BJ (cell line): ENCODE data around the gene EPHB2. TPM values are rescaled to one million over a fixed set of nuclear protein-coding genes. Genes with fewer than 3 reads are reported as not detected.
"Not testable (repeated sequence)": the region's sequence is repeated elsewhere in the genome, so short reads cannot be mapped to it uniquely, and the experiment has no call there.

Source experiments
- CTCF ChIA-PET: fragments of 350-600 bp; formaldehyde crosslinking; extraction: SDS; loops from one replicate; lab custom pipeline; 2021; ENCODE audit warnings: antibody characterized with exemption, inconsistent platforms; lab: Yijun Ruan, JAX
- POLR2A ChIA-PET: fragments of 300-600 bp; sonication (Branson Sonifier 250); formaldehyde crosslinking; extraction: SDS; loops from one replicate; lab custom pipeline; 2021; ENCODE audit warnings: antibody characterized with exemption; lab: Charles Lee
- DNase-seq: peaks from one replicate; pipeline ENCODE4 v3.0.0-alpha.2; 2011; ENCODE audit warnings: low read depth
- H3K27me3 ChIP-seq: 2 replicates; pipeline ENCODE4 v1.6.0; 2011; ENCODE audit warnings: low read length; ENCODE audit not compliant: control insufficient read depth, insufficient read depth
- H3K36me3 ChIP-seq: 2 replicates; pipeline ENCODE4 v1.5.1; 2011; ENCODE audit warnings: low read length; ENCODE audit not compliant: control insufficient read depth, insufficient read depth
- H3K4me3 ChIP-seq: 2 replicates; pipeline ENCODE4 v1.5.1; 2011; ENCODE audit warnings: low read depth, mild to moderate bottlenecking, control low read depth, low read length
- CTCF ChIP-seq: IDR thresholded peaks from 2 replicates; pipeline ENCODE4 v1.5.1; 2011; ENCODE audit warnings: low read depth, mild to moderate bottlenecking, control low read depth, inconsistent platforms, low read length, moderate library complexity; ENCODE audit not compliant: insufficient read depth
- polyA plus RNA-seq: library from polyadenylated mRNA; depleted of rRNA; stranded (reverse); fragments of >200 nt; gene quantifications from 2 replicates; pipeline ENCODE4 v1.2.3, GENCODE V29; 2011

Gene EPHB2
- polyA plus RNA-seq, 1 experiment, result 8.7 TPM

- ChIA-PET POLR2A (no interaction called here), CTCF (interaction anchor here (0.9 to 3.5 kb wide), 6 partner anchors 8 to 299 kb away, joined by 3 to 15 read pairs (median 4); no protein-coding TSS in a partner anchor)
- no peak overlapping the region for H3K4me3 ChIP-seq
- H3K27me3 ChIP-seq, result peaks cover 18% of the 10 kb centered on the region
- TF ChIP-seq CTCF, result no peak
- no peak for DNase-seq
- H3K36me3 ChIP-seq, result no peaks in the 10 kb centered on the region
These were observed 44.2 kb upstream of the EPHB2 start for GRCh38 chr1:22666412-22666811.

GRCh38 chr1:22668840-22669239 lies 41.8 kb upstream of the EPHB2 start:
- POLR2A ChIA-PET, H3K4me3 ChIP-seq, H3K36me3 ChIP-seq, DNase-seq: not testable (repeated sequence)
- CTCF ChIA-PET, result interaction anchor here (1.0 to 8.1 kb wide), 2 partner anchors 16 to 263 kb away, joined by 3 to 121 read pairs; no protein-coding TSS in a partner anchor
- H3K27me3 ChIP-seq, result peaks cover 35% of the 10 kb centered on the region

- H3K27me3 ChIP-seq, result peaks cover 34% of the 10 kb centered on the region
- H3K4me3 ChIP-seq, result no peak overlapping the region
- DNase-seq, result no peak
- no peak for TF ChIP-seq CTCF
- ChIA-PET POLR2A (no interaction called here), CTCF (interaction anchor here (1.5 to 8.1 kb wide), 2 partner anchors 34 to 262 kb away, joined by 6 to 121 read pairs; no protein-coding TSS in a partner anchor)
- no peaks in the 10 kb centered on the region for H3K36me3 ChIP-seq
These were observed 40.2 kb upstream of the EPHB2 start for GRCh38 chr1:22670352-22670975.

GRCh38 chr1:22671999-22672398 lies 38.6 kb upstream of the EPHB2 start:
- no peak for DNase-seq
- TF ChIP-seq CTCF, result no peak
- no peak overlapping the region for H3K4me3 ChIP-seq
- H3K27me3 ChIP-seq, result peaks cover 34% of the 10 kb centered on the region
- no peaks in the 10 kb centered on the region for H3K36me3 ChIP-seq
- ChIA-PET POLR2A (no interaction called here), CTCF (interaction anchor here (0.6 to 8.1 kb wide), 7 partner anchors 9 to 307 kb away, joined by 4 to 121 read pairs (median 21); no protein-coding TSS in a partner anchor)

- Histone ChIP-seq H3K4me3 (no peak overlapping the region), H3K27me3 (peaks cover 28% of the 10 kb centered on the region), H3K36me3 (no peaks in the 10 kb centered on the region)
- DNase-seq, result no peak
- ChIA-PET CTCF (interaction anchor here (0.8 to 8.1 kb wide), 23 partner anchors 8 to 510 kb away, joined by 3 to 121 read pairs (median 4); no protein-coding TSS in a partner anchor), POLR2A (no interaction called here)
- peak; percentile 79 for TF ChIP-seq CTCF
These were observed 36.9 kb upstream of the EPHB2 start for GRCh38 chr1:22673486-22674409.
